GM21515 (cell line): ENCODE data around the gene CHRNA5.

ENCODE experiments used
- ATAC-seq: cut with Tn5 transposase; IDR thresholded peaks from one replicate; pipeline ENCODE4 v1.9.1; 2021; ENCODE audit not compliant: unreplicated experiment

The CHRNA5 gene

DNA sequence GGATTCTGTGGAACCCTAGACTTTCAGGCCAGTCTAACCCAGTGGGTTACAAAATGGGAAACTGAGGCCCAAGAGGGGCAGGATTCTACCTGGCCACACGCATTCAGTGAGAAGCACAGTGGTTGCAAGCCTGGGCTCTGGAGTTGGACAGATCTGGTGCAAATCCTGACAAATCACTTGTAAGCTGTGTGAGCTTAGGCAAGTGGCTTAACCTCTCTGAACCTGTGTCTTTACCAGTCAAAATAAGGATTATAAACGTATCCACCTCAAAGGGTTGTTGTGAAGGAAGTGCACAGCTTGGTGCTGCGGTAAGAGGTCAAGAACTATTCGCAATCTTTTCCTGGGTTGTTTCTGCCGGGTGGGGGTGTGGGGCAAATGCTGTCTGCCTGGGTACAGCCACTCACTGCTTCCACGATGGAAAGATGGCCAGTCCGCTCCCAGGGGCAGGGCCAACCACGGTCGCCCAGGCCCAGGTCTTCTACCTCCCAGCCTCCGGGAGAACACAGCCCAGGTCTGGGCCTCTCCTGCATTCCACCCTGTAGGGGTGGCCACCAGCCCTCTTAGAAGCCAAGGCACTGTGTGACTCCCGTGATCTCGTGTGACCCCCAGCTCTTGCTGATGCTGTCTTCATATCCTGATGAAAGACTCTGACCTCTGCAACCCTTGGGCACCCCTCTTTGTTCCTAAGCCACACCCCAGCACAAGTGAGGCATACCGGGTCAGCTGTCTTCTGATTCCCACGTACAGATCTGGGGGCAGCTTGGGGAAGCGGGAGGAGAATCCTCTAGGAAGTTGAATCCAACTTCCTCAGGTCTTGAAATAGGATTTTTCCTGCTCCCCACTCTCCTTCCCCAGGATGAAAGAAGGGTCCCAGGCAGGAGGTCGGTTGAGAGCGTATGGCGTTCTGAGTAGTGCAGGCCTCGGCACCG lies 54.0 kb downstream of the CHRNA5 start:
- ATAC-seq = no peak

DNA sequence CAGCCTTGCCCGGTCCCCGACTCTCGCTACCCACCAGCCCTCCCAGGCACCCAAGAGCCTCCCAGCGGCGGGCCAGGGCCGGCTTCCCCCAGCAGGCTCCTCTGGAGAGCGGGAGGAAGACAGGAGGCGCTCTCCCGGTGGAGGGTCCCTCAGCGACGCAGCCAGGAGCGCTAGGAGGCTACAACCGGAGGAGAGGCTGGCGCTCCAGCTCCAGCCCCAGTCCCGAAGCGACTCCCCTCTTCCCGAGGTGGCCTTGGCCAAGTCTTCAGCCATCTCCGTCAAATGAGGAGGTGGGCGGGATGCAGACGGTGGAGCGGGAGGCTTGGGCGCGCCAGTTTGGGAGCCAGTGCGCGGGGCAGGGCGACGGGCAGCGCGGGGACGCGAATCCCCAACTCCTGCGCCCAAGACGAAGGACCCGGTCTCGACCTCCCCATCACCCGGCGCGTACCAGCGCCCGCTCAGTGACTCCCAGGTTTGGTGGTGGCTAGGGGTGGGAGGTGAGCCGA lies 54.8 kb downstream of the CHRNA5 start:
- ATAC-seq = no peak

DNA sequence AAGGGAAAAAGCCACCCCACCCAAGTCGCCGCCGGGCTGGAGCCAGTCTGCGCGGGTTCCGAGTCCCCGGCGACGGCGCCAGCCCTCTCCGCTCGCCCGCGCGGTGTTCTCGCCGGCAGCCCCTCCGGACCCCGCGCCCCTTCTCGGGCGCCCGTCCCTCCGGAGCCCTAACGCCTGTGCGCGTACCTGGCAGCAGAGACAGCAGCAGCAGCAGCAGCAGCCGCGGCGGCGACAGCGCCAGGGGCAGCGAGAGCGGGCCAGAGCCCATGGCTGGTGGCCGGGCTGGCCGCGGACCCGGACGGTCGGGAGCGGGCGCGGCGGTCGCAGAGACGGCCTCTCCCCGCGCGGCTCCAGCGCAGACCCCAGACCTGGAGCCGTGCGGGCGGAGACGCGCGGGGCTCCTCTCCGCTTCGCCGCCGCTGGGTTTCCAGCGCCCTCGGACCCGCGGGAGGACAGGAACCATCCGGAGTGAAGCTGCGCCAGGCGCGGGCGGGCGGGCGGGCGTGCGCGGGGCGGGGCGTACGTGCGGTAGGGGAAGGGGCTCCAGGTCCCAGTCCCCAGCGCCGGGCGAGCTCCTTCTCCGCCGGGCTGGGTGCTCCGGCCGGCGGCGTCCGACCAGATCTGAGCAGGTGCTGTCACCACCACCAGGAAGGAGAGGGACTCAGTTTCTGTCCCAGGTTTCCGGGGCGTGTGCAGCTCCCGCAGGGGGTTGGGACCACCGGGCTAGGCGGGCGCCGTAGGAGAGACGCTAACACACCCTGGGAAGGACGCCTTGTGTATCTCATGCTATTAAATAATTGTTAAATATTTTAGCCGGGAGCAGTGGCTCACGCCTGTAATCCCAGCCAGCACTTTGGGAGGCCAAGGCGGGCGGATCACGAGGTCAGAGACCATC lies 55.5 kb downstream of the CHRNA5 start, which contains the start of gene CHRNA3:
Gene CHRNA3 (minus strand): TSS at position 470 of the 895 bp plus-strand sequence. CDS start 202 bp downstream, at position 268.
- ATAC-seq = no peak

DNA sequence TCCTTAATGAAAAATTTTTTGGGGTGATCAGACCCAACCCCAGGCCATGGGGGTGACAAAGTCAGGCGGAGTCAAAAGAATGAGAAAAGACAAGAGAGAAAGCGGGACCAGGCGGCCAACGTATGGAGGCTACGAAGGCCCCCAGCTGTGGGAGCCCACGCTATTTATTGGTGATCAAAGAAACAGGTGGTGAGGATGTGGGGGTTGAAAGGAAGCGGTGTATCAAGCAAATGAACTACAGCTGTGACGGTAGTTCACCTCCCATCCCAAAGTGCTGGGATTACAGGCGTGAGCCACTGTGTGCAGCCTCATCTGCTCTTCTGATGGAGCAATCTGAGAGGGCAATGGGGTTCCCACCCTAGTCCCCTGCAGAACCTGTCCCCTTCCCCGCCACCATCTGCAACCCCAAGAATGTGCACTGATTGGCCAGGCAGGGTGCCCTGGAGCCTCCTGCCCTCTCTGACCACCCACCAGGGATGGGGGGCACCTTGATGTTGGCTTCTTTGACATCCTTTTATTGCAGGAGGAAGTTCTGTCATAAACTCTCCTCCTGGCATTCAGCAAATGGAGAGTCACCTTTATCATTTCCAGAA lies 56.6 kb downstream of the CHRNA5 start:
- no peak for ATAC-seq

DNA sequence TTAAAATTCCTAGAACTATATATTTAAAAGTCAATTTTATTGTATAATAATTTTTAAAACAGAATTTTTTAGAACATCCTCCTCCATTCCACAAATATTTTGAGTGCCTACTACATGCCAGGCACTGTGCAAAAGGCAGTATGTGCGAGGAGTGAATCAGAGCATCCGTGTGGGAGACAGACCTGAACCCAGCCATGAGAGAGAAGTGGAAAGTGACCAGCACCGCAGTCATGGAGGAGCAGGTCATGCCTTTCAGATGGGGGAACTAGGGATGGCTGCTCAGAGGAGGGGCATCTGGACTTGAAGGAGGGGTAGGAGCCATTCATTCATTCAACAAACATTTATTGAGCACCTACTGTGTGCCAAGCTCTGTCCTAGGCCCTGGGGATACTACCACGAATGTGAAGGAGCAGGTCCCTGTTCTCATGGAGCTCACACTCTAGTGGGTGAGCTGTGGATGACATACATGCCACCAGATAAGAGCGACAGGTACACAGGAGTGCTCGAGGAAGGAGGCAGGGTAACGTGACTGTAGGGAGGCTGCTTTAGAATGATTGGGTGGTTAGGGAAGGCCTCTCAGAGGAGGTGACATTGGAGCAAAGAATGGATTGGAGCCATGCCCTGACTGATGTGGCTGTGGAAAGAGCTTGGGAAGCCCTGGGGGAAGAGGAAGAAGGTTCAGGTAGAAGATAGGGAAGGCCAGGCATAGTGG lies 58.6 kb downstream of the CHRNA5 start:
- no peak for ATAC-seq

DNA sequence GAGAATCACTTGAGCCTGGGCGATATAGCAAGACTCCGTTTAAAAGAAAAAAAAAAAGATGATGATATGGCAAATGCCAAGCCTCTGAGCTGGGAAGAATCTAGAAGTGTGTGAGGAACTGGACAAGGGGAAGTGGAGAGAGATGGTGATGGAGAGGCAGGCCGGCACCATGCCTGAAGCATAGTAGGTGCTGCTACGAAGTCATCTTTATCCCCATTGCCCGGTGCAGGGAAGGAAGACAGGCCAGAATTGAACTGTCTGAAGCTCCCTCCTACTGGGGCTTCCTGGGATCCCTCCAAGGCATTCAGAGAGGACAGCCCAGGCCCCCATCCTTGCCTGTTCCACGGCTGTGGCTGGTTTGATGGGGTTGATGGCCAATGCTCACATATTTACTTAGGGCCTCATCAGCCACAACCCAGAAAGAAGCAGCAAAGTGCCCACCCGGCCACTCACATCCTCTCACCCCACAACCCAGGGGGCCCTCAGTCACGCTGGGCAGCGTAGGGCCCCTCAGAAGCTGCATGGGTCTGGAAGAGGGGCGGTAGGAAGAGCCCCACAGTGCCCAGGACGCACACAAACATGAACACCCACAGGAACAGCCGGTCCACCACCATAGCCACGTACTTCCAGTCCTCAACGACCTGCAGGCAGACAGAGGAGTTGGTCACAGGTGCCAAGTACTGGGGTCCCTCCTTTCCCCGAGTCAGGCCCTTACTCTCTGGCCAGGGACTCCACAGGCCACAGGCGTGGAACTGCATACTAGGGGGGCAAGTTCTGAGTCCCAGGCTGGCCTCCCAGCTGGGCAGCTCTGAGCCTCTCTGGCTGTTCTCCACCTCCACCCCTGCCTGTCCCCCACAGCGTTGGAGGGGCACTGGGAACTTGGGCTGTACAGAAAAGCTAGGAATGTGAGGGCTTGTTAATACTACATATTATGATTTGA lies 59.6 kb downstream of the CHRNA5 start:
- ATAC-seq = no peak

DNA sequence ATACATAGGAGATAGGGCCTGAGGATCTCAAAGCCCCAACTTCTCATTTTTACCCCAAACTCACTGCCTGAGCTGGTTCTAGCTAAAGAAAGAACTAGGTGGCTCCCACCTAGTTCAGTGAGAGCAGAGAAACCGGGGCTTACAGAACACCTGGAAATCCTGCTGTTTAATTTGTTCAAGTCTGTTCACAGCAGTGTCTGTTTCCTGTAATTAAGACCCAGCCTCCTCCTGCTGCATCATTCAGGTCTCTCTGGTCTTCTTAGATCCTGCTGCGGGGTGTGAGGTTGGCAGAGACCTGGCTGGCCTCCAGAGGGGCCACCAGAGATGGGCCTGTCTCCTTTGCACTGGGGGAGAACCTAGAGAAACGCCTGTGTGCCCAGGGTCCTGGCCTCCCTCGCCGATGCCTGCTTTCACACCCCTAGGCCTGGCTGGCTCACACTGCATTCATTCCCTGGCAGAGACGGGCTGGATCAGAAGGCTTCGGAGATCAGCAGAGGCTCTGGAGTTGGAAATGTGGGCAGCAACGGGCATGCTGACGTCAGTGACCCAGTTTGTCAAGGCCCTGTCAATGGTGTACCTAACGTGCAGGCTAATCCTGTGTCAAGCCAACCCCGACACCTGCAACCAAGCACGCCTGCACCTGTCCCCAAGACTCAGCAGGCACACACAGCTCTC lies 60.4 kb downstream of the CHRNA5 start:
- no peak for ATAC-seq

DNA sequence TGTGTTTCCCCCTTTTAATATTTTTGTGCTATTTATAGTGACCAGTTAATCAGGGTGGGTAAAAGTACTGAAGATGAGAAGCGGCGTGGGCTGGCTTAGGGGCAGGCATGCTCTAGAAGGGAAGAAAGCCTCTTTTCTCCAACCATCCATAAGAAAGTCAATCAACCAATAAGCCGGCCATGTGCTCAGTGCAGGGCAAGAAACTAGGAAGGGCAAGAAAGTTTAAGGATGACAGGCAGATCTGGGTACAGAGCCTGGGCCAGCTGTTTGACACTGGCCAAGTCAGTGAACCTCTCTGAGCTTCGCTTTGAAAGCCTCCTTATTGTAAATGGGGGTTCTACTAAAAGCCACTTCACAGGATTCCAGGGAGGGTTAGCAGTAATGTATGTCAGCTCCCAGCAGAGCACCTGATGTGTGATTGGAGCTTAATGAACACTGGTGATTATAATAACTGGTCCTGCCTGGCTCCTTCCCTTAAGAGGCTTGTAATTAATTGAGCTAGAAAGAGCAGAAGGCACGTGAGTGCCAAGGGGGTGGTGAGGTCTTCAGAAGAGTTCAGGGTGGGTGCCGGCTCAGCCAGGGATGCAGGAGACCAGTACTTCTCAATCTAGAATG lies 61.2 kb downstream of the CHRNA5 start:
- ATAC-seq = no peak

DNA sequence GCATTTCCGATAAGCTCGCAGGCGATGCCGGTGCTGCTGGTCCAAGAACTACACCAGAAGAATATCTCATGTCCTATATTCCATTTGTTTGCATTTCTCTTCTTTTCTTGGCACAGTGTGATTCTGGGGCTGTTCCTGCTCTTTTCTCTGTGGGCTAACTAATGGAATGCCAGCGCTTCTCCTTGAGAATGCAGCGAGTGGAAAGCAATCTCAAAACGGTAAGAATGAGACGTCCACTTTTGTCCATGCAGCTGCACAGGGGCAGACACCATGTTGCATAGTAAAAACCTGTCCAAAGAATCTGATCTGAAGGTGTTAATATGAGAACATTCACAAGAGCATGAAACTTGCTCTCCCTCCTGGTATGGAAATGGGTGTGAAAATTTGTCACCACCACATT lies 62.0 kb downstream of the CHRNA5 start:
- no peak for ATAC-seq

DNA sequence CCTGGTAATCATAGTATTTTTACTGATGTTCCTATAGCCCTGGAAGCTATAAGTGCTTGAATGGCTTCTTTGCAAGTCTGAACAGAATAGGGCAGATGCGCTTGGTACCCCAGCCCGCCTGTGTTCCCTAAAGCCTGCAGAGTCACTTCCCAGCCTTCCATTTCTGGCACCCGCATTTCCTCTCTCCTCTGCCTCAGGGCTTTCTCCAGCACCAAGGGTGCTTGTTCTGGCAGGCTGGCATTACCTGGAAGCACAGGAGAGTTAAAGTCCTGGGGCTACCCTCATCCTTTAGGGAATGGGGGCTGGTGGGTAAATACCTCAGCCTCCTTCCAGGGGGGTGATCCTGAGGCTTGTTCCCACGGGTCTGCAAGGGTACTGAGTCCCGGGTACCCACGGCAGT lies 62.9 kb downstream of the CHRNA5 start:
- no peak for ATAC-seq

DNA sequence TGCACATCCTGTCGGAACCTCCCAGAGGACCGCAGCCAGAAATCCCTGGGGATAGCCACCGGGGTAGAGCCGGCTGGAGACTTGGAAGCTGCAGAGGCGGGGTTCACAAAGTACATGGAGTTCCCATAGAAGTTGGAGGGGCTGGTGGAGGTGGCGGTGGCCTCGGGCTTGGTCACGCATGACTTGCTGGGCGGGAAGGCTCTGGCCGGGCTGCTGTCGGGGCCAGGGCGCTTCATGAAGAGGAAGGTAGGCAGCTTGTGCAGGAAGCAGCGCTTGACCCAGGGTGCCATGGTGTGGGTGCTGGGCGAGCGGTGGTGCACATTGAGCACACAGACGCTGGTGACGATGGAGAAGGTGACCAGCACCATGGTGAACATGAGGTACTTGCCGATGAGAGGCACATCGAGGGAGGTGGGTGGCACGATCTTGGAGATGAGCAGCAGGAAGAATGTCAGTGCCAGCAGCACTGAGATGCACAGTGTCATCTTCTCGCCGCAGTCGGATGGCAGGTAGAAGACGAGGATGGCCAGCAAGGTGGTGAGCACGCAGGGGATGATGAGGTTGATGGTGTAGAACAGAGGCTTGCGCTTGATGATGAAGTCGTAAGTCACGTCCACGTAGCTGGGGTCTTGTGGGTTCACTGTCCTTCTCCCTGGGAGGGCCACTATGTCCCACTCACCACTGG lies 63.9 kb downstream of the CHRNA5 start:
- no peak for ATAC-seq

DNA sequence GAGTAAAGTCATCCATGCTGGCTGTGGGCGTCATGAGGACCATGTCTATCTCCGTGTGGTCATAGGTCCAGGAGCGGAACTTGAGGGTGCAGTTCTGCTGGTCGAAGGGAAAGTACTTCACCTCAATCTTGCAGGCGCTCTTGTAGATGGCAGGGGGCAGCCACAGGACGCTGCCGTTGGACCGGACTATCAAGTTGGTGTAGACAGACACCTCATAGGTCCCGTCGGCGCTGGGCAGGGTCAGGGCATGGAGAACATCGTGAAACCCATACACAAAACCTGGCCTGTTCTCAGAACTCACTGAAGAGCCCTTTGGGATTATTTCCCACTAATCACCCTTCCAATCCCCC lies 64.4 kb downstream of the CHRNA5 start:
- no peak for ATAC-seq

DNA sequence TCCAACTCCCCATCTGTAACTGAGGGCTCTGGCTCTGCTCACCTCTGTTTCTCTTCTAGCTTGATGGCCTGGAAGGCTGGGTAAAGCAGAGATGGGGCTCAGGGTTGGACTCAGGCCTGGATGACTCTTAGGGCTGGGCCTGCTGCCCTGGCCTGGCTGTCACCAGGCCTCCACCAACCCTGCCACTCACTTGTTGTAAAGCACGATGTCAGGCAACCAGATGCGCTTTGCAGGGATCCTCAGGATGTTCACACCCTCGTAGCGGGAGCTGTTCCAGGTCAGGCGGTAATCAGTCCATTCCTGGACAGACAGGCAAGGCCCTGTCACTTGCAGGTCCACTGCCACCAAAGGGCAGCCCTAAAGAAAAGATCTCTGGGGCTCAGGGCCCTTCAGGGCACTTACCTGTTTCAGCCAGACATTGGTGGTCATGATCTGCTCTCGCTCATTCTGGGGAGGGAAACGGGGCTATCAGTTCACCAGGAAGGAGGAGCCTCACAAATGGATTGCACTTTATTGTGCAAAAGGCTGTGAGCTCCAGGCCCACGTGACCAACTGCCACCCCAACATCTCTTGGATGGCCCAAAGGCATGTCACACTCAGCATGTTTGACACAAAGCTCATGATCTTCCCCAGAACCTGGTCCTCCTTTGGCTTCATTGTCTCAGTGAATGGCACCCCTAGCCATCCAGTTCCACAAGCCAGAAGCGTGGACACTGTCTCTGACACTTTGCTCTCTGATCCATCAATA lies 65.7 kb downstream of the CHRNA5 start:
- ATAC-seq = no peak

DNA sequence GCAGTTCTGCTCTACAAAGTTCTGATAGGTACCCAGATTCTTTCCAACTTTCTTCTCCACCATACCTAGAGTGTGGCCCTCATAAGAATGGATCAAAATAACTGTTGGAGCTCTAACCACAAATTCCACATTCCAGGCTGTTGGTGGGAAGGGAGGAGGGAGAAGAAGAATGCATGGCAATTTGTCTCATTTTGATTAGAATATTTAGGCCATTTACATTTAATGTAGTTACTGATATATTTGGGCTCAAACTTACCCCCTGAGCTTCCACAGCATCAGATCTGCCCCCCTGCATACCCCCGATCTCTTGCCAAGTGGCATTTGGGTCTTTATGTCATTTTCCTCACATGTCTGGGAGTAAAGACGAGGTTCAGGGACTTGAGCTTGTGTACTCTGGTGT lies 68.0 kb downstream of the CHRNA5 start:
- ATAC-seq = no peak

DNA sequence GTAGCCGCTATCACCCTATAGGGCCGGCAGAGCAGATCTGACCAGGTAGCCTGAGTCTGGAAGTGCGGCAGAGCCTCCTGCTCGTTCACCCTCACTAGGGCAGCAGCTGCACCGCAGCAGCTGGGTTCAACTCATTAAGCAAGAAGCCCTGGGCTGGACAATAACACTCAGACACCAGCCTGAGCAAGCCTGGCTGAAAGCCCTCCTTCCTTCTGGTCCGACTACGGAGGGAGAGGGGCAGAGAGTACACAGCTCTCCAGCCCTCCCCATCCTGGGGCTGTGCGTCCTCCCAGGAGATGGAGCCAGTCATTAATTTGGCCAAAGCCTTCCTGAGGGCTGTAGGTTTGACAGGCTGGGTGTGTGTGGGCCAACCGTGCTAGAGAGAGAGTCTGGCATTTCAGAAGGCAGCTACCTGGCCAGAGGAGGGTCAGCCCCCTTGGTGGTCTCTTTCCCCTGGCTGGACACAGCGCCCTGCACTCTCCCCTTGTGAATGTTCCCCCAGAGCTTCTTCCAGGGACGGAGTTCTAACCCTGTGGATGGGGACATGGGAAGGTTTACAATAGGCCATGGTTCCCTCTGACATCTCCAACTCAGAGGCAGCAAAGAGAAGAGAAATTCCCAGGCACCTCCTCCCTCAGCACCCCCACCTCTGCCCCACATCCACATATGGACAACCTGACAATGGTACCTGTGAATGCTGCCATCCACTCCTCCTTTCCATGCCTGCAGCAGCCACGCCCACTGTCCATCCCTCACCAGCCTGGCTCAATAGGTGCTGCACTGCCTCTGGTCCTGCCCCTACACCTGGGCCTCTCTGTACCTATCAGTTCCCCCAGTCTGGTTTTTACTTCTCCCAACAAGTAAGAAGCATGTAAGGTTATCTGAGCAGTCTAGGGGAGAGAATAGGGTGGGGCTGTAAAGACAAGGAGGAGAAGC lies 69.2 kb downstream of the CHRNA5 start:
- no peak for ATAC-seq

DNA sequence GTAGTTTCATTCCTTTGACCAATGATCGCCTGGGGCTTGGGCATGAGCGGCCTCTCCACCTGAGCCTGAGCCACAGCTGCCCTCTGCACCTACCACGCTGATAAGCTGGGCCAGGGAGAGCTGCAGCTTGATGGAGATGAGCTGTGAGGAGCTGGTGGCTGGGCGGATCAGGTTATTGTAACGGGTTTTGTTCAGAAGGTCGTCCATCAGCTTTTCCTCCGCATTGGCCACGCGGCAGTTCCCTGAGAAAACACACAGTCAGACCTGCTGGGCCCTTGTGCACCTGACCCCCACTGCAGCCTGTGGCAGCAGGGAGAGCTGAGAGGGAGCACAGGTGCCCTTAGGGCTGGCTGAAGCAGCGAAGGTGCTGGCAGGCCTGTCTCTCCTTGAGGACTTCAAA lies 70.0 kb downstream of the CHRNA5 start:
- no peak for ATAC-seq
